Large intestine (tissue), 12 donors: ENCODE measurements around the gene CGB2. TPM values are rescaled to one million over a fixed set of nuclear protein-coding genes. Genes with fewer than 3 reads are reported as not detected.
"Not testable (repeated sequence)": the region's sequence is repeated elsewhere in the genome, so short reads cannot be mapped to it uniquely, and the experiment has no call there.

Experiments
- DNase-seq, 2 donors: peaks; one replicate each; pipeline versions ENCODE4 v3.0.0 to v3.0.0-alpha.2; 2013
- H3K27ac ChIP-seq: one replicate; pipeline ENCODE4 v1.5.1; 2013; ENCODE audit warnings: low read length
- H3K27me3 ChIP-seq: 2 replicates; pipeline ENCODE4 v1.6.1; 2013; ENCODE audit warnings: low read length; ENCODE audit not compliant: control insufficient read depth, insufficient read depth
- H3K36me3 ChIP-seq: 2 replicates; pipeline ENCODE4 v1.6.1; 2013; ENCODE audit warnings: low read length; ENCODE audit not compliant: control insufficient read depth, insufficient read depth
- H3K4me1 ChIP-seq: one replicate; pipeline ENCODE4 v1.6.1; 2013; ENCODE audit warnings: low read length; ENCODE audit not compliant: control insufficient read depth, insufficient read depth
- H3K4me3 ChIP-seq: one replicate; pipeline ENCODE4 v1.5.1; 2013; ENCODE audit warnings: low read length
- H3K9me3 ChIP-seq: one replicate; pipeline ENCODE4 v1.6.1; 2013; ENCODE audit warnings: mild to moderate bottlenecking, low read depth, low read length, moderate library complexity; ENCODE audit not compliant: control insufficient read depth
- WGBS: methylation state at CpG from one replicate; pipeline ENCODE4 v1.1.5; 2013; ENCODE audit warnings: low lambda C conversion rate; ENCODE audit not compliant: insufficient coverage; 5-methylcytosine and 5-hydroxymethylcytosine counted together
- long read RNA-seq, 11 donors: transcript quantifications; one replicate each; lab custom pipeline, GENCODE V29; 2026
- polyA plus RNA-seq: library from polyadenylated mRNA; unstranded; fragments of 120-200 nt; gene quantifications from one replicate; pipeline ENCODE4 v1.2.1, GENCODE V29; 2013

The CGB2 gene
- polyA plus RNA-seq: not detected
- long read RNA-seq, donor 1: 0 reads
- long read RNA-seq, donor 2: 0 reads
- long read RNA-seq, donor 3: 0 reads
- long read RNA-seq, donor 4: 0 reads
- long read RNA-seq, donor 5: 0 reads
- long read RNA-seq, donor 6, partial matches to known transcripts: 16 of 16 reads
- long read RNA-seq, donor 6, other reads (novel, unspliced or antisense): 0 of 16 reads
- long read RNA-seq, donor 7: 0 reads
- long read RNA-seq, donor 8: 0 reads
- long read RNA-seq, donor 9: 0 reads
- long read RNA-seq, donor 10: 0 reads
- long read RNA-seq, donor 11: 0 reads

DNA sequence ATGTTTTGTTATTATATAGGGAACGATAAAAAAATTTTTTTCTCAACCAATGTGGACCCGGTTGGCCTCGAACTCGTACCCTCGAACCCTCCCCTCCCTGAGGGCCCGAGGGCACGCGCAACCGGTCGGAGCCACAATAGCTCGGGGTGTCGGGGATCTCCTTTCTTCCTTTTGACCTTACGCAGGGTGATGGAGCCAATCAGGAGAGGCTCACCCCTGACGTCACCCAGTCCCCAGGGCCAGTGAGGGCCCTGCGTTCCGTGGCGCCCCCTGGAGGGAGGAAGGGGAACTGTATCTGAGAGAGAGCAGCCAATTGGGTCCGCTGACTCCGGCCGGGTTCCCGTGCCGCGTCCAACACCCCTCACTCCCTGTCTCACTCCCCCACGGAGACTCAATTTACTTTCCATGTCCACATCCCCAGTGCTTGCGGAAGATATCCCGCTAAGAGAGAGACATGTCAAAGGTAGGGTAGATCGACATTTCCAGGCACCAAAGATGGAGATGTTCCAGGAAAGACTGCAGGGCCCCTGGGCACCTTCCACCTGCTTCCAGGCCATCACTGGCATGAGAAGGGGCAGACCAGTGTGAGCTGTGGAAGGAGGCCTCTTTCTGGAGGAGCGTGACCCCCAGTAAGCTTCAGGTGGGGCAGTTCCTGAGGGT, at the start of gene CGB2:
TSS of gene CGB2 (plus strand) at position 249 of the 660 bp plus-strand sequence. CDS start at position 455, 206 bp downstream.
- no CpG with 5 or more reads among the region's 28 CpGs for WGBS
- DNase-seq: not testable (repeated sequence)

GRCh38 chr19:48982280-48982679, 49.4 kb upstream of the CGB2 start:
- no peak overlapping the region for H3K27ac ChIP-seq
- H3K4me3 ChIP-seq: no peak overlapping the region
- no peak for DNase-seq
- no peaks in the 10 kb centered on the region for H3K4me1 ChIP-seq
- H3K9me3 ChIP-seq: no peaks in the 10 kb centered on the region
- peaks cover 71% of the 10 kb centered on the region for H3K36me3 ChIP-seq
- WGBS: no CpG with 5 or more reads among the region's 9 CpGs
- no peaks in the 10 kb centered on the region for H3K27me3 ChIP-seq

More for the DNA sequence above, at the start of gene CGB2:
- not testable (repeated sequence) for H3K9me3 ChIP-seq, H3K4me3 ChIP-seq, H3K27me3 ChIP-seq, H3K36me3 ChIP-seq, H3K27ac ChIP-seq, H3K4me1 ChIP-seq

- H3K4me1 ChIP-seq: no peaks in the 10 kb centered on the region
- no peaks in the 10 kb centered on the region for H3K9me3 ChIP-seq
- no peak for DNase-seq
- no peak overlapping the region for H3K27ac ChIP-seq
- H3K4me3 ChIP-seq: no peak overlapping the region
- WGBS: no CpG with 5 or more reads among the region's 13 CpGs
- H3K36me3 ChIP-seq: peaks cover 79% of the 10 kb centered on the region
- no peaks in the 10 kb centered on the region for H3K27me3 ChIP-seq
Observed at GRCh38 chr19:48985711-48986110, 46.0 kb upstream of the CGB2 start.

- no CpG with 5 or more reads among the region's 3 CpGs for WGBS
- Histone ChIP-seq H3K4me1 (peaks cover 4% of the 10 kb centered on the region), H3K27ac (no peak overlapping the region), H3K36me3 (peaks cover 78% of the 10 kb centered on the region), H3K9me3 (no peaks in the 10 kb centered on the region), H3K4me3 (no peak overlapping the region), H3K27me3 (no peaks in the 10 kb centered on the region)
- DNase-seq: no peak
Observed at GRCh38 chr19:48986211-48986610, 45.5 kb upstream of the CGB2 start.

- Histone ChIP-seq H3K27ac (no peak overlapping the region), H3K27me3 (no peaks in the 10 kb centered on the region), H3K4me1 (peaks cover 14% of the 10 kb centered on the region), H3K36me3 (peaks cover 68% of the 10 kb centered on the region), H3K9me3 (no peaks in the 10 kb centered on the region), H3K4me3 (no peak overlapping the region)
- no peak for DNase-seq
- 92% methylated on average over 2 of the region's 7 CpGs for WGBS
Observed at GRCh38 chr19:48987323-48987722, 44.4 kb upstream of the CGB2 start.

GRCh38 chr19:48988286-48988685, 43.4 kb upstream of the CGB2 start:
- no CpG with 5 or more reads among the region's 7 CpGs for WGBS
- Histone ChIP-seq H3K9me3 (no peaks in the 10 kb centered on the region), H3K36me3 (peaks cover 59% of the 10 kb centered on the region), H3K4me1 (peaks cover 14% of the 10 kb centered on the region), H3K27ac (no peak overlapping the region), H3K4me3 (no peak overlapping the region), H3K27me3 (no peaks in the 10 kb centered on the region)
- no peak for DNase-seq

- Histone ChIP-seq H3K9me3 (no peaks in the 10 kb centered on the region), H3K27ac (no peak overlapping the region), H3K4me1 (peaks cover 14% of the 10 kb centered on the region), H3K27me3 (no peaks in the 10 kb centered on the region), H3K36me3 (peaks cover 54% of the 10 kb centered on the region), H3K4me3 (no peak overlapping the region)
- 91% methylated on average over 3 of the region's 9 CpGs for WGBS
- DNase-seq: no peak
Observed at GRCh38 chr19:48988860-48989259, 42.8 kb upstream of the CGB2 start.

- WGBS: 100% methylated on average over 1 of the region's 17 CpGs
- Histone ChIP-seq H3K27ac (no peak overlapping the region), H3K4me3 (no peak overlapping the region), H3K36me3 (peaks cover 49% of the 10 kb centered on the region), H3K9me3 (no peaks in the 10 kb centered on the region), H3K27me3 (no peaks in the 10 kb centered on the region), H3K4me1 (peaks cover 21% of the 10 kb centered on the region)
- no peak for DNase-seq
Observed at GRCh38 chr19:48989701-48990291, 41.9 kb upstream of the CGB2 start.

GRCh38 chr19:48990400-48990799, 41.3 kb upstream of the CGB2 start:
- DNase-seq: no peak
- WGBS: no CpG with 5 or more reads among the region's 4 CpGs
- peaks cover 43% of the 10 kb centered on the region for H3K36me3 ChIP-seq
- H3K4me1 ChIP-seq: peaks cover 24% of the 10 kb centered on the region
- H3K27me3 ChIP-seq: no peaks in the 10 kb centered on the region
- no peak overlapping the region for H3K4me3 ChIP-seq
- no peak overlapping the region for H3K27ac ChIP-seq
- H3K9me3 ChIP-seq: no peaks in the 10 kb centered on the region

GRCh38 chr19:48991011-48991609, 40.6 kb upstream of the CGB2 start:
- no CpG with 5 or more reads among the region's 22 CpGs for WGBS
- no peak for DNase-seq
- Histone ChIP-seq H3K4me1 (peaks cover 24% of the 10 kb centered on the region), H3K4me3 (peak overlapping the region; percentile 84), H3K27ac (no peak overlapping the region), H3K9me3 (no peaks in the 10 kb centered on the region), H3K27me3 (no peaks in the 10 kb centered on the region), H3K36me3 (peaks cover 36% of the 10 kb centered on the region)
